ENCODE measurements around the gene SLC16A12.

SLC16A12 gene

GRCh38 chr10:89516149-89516832, 19.1 kb downstream of the SLC16A12 start:
- no peak for DNase-seq (ENCODE audit: extremely low spot score, insufficient read length, low read depth)
- no peak for FAIRE-seq

- DNase-seq (ENCODE audit: extremely low spot score, insufficient read length, low read depth) (no peak), FAIRE-seq (no peak)
Measured at GRCh38 chr10:89515031-89515841, 20.2 kb downstream of the SLC16A12 start.

- no peak for FAIRE-seq
- DNase-seq (ENCODE audit: extremely low spot score, insufficient read length, low read depth) = no peak
Measured at GRCh38 chr10:89513206-89513605, 22.2 kb downstream of the SLC16A12 start.

GRCh38 chr10:89505640-89506275, 29.6 kb downstream of the SLC16A12 start:
- DNase-seq (ENCODE audit: extremely low spot score, insufficient read length, low read depth) = no peak
- FAIRE-seq = no peak

GRCh38 chr10:89504691-89505090, 30.7 kb downstream of the SLC16A12 start:
- DNase-seq (ENCODE audit: extremely low spot score, insufficient read length, low read depth) = no peak
- no peak for FAIRE-seq

- DNase-seq (ENCODE audit: extremely low spot score, insufficient read length, low read depth) (no peak), FAIRE-seq (no peak)
Measured at GRCh38 chr10:89503652-89504370, 31.6 kb downstream of the SLC16A12 start.

- FAIRE-seq (no peak), DNase-seq (ENCODE audit: extremely low spot score, insufficient read length, low read depth) (no peak)
Measured at GRCh38 chr10:89503151-89503550, 32.2 kb downstream of the SLC16A12 start.

- no peak for FAIRE-seq
- DNase-seq (ENCODE audit: extremely low spot score, insufficient read length, low read depth) = no peak
Measured at GRCh38 chr10:89502549-89502948, 32.8 kb downstream of the SLC16A12 start.

- FAIRE-seq (no peak), DNase-seq (ENCODE audit: extremely low spot score, insufficient read length, low read depth) (no peak)
Measured at GRCh38 chr10:89494575-89494974, 40.8 kb downstream of the SLC16A12 start.

GRCh38 chr10:89494068-89494467, 41.3 kb downstream of the SLC16A12 start:
- FAIRE-seq (no peak), DNase-seq (ENCODE audit: extremely low spot score, insufficient read length, low read depth) (no peak)

GRCh38 chr10:89491932-89492331, 43.5 kb downstream of the SLC16A12 start:
- no peak for DNase-seq (ENCODE audit: extremely low spot score, insufficient read length, low read depth)
- FAIRE-seq = no peak

GRCh38 chr10:89490596-89491335, 44.6 kb downstream of the SLC16A12 start:
- no peak for DNase-seq (ENCODE audit: extremely low spot score, insufficient read length, low read depth)
- no peak for FAIRE-seq

- DNase-seq (ENCODE audit: extremely low spot score, insufficient read length, low read depth) (no peak), FAIRE-seq (no peak)
Measured at GRCh38 chr10:89482256-89482655, 53.1 kb downstream of the SLC16A12 start.

GRCh38 chr10:89481662-89482061, 53.7 kb downstream of the SLC16A12 start:
- DNase-seq (ENCODE audit: extremely low spot score, insufficient read length, low read depth) (no peak), FAIRE-seq (no peak)

GRCh38 chr10:89479771-89480446, 55.5 kb downstream of the SLC16A12 start:
- no peak for FAIRE-seq

GRCh38 chr10:89478739-89479654, 56.4 kb downstream of the SLC16A12 start:
- FAIRE-seq = no peak
- no peak for DNase-seq (ENCODE audit: extremely low spot score, insufficient read length, low read depth)

More at GRCh38 chr10:89479771-89480446, 55.5 kb downstream of the SLC16A12 start:
- no peak for DNase-seq (ENCODE audit: extremely low spot score, insufficient read length, low read depth)

GRCh38 chr10:89478085-89478738, 57.2 kb downstream of the SLC16A12 start:
- DNase-seq (ENCODE audit: extremely low spot score, insufficient read length, low read depth) (no peak), FAIRE-seq (peak; percentile 5)

- FAIRE-seq = no peak
- DNase-seq (ENCODE audit: extremely low spot score, insufficient read length, low read depth) = no peak
Measured at GRCh38 chr10:89476150-89476549, 59.2 kb downstream of the SLC16A12 start.

Measured in GM18507 (cell line).